HCT116 (cell line): ENCODE data around the gene OR5K3.

Experiments
- CTCF ChIP-seq, 3 experiments: fragments of 200-600 bp in 1 of 3; sonication (generic) in 1 of 3; IDR thresholded peaks in 2 of 3; conservative IDR thresholded peaks in 1 of 3; 2 replicates each; pipeline ENCODE4 v1.5.1; 2012 to 2017; ENCODE audit warnings: low read depth in 2 of 3, low read length in 2 of 3, antibody characterized with exemption in 1 of 3, borderline replicate concordance in 1 of 3, control low read depth in 1 of 3, mild to moderate bottlenecking in 1 of 3, mixed read lengths in 1 of 3, mixed run types in 1 of 3, moderate library complexity in 1 of 3; ENCODE audit not compliant: insufficient read depth in 1 of 3
- EZH2 ChIP-seq: fragments of 200-600 bp; sonication (generic); IDR thresholded peaks from 2 replicates; pipeline ENCODE4 v1.6.1; 2017; ENCODE audit warnings: antibody characterized with exemption, mixed run types
- EZH2phosphoT487 ChIP-seq: fragments of 200-600 bp; IDR thresholded peaks from 2 replicates; pipeline ENCODE4 v1.6.1; 2018; ENCODE audit warnings: antibody characterized with exemption, borderline replicate concordance
- JUND ChIP-seq: IDR thresholded peaks from 2 replicates; pipeline ENCODE4 v1.6.1; 2012
- MAX ChIP-seq: IDR thresholded peaks from 2 replicates; pipeline ENCODE4 v1.6.1; 2012
- RAD21 ChIP-seq: IDR thresholded peaks from 2 replicates; pipeline ENCODE4 v1.6.1; 2012; ENCODE audit warnings: low read depth, mild to moderate bottlenecking
- TCF7L2 ChIP-seq: IDR thresholded peaks from 2 replicates; pipeline ENCODE4 v1.7.0; 2011; ENCODE audit warnings: borderline replicate concordance, inconsistent platforms; ENCODE audit not compliant: insufficient read depth, insufficient read length; ENCODE audit errors: extremely low read depth
- YY1 ChIP-seq: IDR thresholded peaks from 2 replicates; pipeline ENCODE4 v1.6.1; 2011; ENCODE audit warnings: low read length, low read depth, moderate library complexity, mild to moderate bottlenecking; ENCODE audit not compliant: insufficient replicate concordance; ENCODE audit errors: extremely low read depth
- ZBTB33 ChIP-seq: IDR thresholded peaks from 2 replicates; pipeline ENCODE4 v1.6.1; 2011; ENCODE audit warnings: mild to moderate bottlenecking, low read length, moderate library complexity; ENCODE audit not compliant: insufficient replicate concordance; ENCODE audit errors: extremely low read depth
- ZFX ChIP-seq: fragments of 450-650 bp; IDR thresholded peaks from 2 replicates; pipeline ENCODE4 v1.6.1; 2017

- TF ChIP-seq MAX (no peak), EZH2phosphoT487 (no peak), CTCF (IDR thresholded peaks at IDR 0.05 in 2 of 3, conservative IDR thresholded peaks at IDR 0.05 in 1 of 3; ENCODE audit: borderline replicate concordance in 1 of 3, insufficient read depth in 1 of 3, low read depth in 2 of 3, low read length in 2 of 3) (peak; percentile 9 to 26 (median 14); a peak in 1 of 6 replicates), ZFX (no peak), EZH2 (no peak), RAD21 (peak; percentile 54), JUND (no peak), YY1 (no peak), ZBTB33 (no peak), TCF7L2 (no peak)
Measured at GRCh38 chr3:98359993-98360675, 30.3 kb upstream of the OR5K3 start.
